Mucosa of stomach (tissue), 1 donor: ENCODE data around the gene HEYL.

Source experiments
- H3K27me3 ChIP-seq: one replicate; pipeline ENCODE4 v1.7.0; 2013; ENCODE audit warnings: mild to moderate bottlenecking, low read length; ENCODE audit not compliant: control insufficient read depth, insufficient read depth
- H3K36me3 ChIP-seq: one replicate; pipeline ENCODE4 v1.7.0; 2013; ENCODE audit warnings: low read length; ENCODE audit not compliant: control insufficient read depth, insufficient read depth
- H3K4me1 ChIP-seq: one replicate; pipeline ENCODE4 v1.7.0; 2013; ENCODE audit warnings: mild to moderate bottlenecking, low read length; ENCODE audit not compliant: control insufficient read depth, insufficient read depth
- H3K4me3 ChIP-seq: one replicate; pipeline ENCODE4 v1.7.0; 2013; ENCODE audit warnings: low read length
- H3K9ac ChIP-seq: one replicate; pipeline ENCODE4 v1.7.0; 2013; ENCODE audit warnings: mild to moderate bottlenecking, low read length, moderate library complexity
- H3K9me3 ChIP-seq: one replicate; pipeline ENCODE4 v1.7.0; 2013; ENCODE audit warnings: mild to moderate bottlenecking, low read length, moderate library complexity; ENCODE audit not compliant: control insufficient read depth
- donor health status: Pancreatic carcinoma.

HEYL gene

DNA sequence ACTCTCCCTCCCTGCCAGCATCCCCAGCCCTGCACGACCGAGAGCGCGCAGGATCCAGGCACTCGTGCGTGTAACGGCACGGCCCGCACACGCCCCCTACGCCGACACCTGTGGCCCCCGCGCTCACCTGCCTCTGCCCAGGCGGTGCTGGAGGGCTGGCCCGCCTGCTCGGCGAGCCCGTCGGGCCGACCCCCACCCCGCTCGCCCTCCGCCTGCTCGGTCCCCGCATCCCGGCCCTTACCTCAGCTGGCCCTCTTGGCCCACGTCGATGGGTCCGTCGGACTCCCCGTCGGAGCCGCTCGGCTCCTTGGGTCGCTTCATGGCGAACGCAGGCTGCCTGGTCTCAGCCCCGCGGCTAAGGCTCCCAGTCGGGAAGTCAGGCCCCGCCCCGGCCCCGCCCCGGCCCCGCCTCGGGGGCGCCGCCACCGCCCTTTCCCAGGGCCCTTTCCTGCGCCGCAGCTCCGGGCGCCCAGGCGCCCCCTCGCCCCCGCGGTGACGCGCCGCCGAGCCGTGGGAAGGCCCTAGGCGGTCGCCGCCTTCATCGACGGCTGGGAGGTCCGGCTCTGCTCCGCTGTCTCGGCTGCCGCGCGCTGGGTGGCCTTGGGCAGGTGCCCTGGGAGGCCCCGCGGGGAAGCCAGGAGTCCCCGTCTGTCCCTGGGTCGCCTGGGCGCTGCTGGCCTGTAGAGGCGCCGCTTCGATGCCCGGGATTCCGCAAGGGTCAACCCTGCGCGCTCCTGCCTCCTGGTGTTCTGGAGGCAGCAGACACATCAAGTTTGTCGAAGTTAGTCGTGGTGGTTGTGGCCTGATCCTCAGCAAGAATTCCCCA, at the start of gene HEYL:
Gene HEYL (minus strand): TSS at position 339 of the 826 bp plus-strand sequence. CDS start 18 bp downstream, at position 321.
- H3K9me3 ChIP-seq, result no peaks in the 10 kb centered on the region
- peaks cover 39% of the 10 kb centered on the region for H3K27me3 ChIP-seq
- no peaks in the 10 kb centered on the region for H3K36me3 ChIP-seq
- H3K9ac ChIP-seq, result no peak within 1 kb of the TSS
- no peaks in the 10 kb centered on the region for H3K4me1 ChIP-seq
- no peak within 1 kb of the TSS for H3K4me3 ChIP-seq

DNA sequence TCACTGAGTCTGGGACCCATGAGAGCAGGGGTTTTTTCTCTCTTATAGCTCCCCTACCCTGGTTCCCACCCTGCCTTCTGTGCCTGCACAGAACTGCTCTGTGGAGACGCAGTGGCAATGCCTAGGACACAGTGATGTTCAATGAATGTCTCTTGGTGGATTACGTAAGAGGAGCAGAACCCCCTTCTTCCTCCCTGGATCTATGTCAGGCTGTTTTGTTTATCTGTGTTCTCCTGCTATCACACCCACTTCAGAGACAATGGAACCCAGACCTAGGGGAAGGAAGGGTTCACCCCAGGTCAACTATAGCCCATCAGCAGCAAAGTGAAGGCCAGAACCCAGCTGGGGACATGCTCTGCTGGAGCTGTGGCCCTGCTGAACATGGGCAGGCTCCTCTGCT, 49.8 kb upstream of the HEYL start:
- no peak overlapping the region for H3K4me3 ChIP-seq
- H3K9me3 ChIP-seq, result no peaks in the 10 kb centered on the region
- peaks cover 77% of the 10 kb centered on the region for H3K27me3 ChIP-seq
- H3K4me1 ChIP-seq, result peaks cover 16% of the 10 kb centered on the region
- no peaks in the 10 kb centered on the region for H3K36me3 ChIP-seq
- no peak overlapping the region for H3K9ac ChIP-seq

DNA sequence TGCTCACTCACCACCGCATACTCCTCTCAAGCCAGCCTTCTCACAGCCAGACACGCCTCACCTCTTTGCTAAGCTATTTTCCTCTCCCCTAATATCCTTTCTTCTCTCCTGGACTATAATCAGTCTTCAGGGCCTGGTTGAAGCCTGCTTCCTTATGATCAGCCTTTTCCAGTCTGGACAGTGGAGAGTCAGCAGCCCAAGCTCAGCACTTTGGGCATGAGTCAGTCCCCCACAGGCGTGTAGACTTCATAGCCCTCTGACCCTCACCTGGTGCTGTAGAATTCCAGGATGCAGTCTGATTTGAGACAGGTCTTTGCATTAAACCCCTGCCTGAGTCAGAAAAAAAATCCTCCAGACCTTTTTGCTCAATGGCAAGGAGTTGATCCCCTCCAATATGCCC, 49.3 kb upstream of the HEYL start:
- H3K27me3 ChIP-seq, result peaks cover 80% of the 10 kb centered on the region
- no peak overlapping the region for H3K4me3 ChIP-seq
- no peak overlapping the region for H3K9ac ChIP-seq
- H3K36me3 ChIP-seq, result no peaks in the 10 kb centered on the region
- H3K4me1 ChIP-seq, result peaks cover 16% of the 10 kb centered on the region
- no peaks in the 10 kb centered on the region for H3K9me3 ChIP-seq

DNA sequence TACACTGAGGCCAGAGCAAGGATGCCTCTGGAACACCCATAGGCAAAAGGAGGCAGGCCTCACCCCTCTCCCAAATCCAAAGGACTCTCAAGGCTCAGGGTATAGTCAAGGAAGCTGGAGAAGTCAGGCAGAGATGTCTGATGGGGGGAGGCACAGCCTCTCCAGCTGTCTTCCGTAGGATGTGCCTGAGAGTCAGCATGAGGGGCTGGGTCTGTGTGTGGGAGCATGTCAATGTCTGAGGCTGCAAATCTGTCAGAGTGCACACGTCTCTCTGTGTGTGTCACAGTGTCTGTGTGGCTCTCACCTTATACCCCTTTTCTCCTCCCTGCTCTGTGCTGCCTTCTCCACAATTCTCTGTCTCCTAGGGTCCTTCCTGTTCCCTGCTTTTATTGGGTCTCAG, 47.8 kb upstream of the HEYL start:
- Histone ChIP-seq H3K9me3 (no peaks in the 10 kb centered on the region), H3K36me3 (no peaks in the 10 kb centered on the region), H3K4me3 (no peak overlapping the region), H3K4me1 (peaks cover 16% of the 10 kb centered on the region), H3K27me3 (peaks cover 78% of the 10 kb centered on the region), H3K9ac (no peak overlapping the region)

DNA sequence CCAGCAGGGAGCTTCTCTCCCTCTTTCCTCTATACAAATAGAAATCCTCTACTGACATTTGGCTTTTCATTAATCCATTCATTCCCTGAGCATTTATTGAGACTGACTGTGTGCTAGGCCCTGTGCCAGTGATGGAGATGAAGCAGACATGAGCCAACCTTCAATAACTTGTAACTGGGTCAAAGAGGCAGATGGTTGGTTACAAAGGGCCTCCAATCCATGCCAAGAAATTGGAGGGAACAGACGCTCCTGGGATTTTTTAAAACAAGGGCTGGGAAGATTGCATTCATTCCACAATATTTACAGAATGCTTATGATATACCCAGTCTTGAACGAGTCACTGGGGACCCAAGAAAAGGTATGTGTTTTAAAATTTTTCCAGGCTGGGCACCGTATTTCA, 45.6 kb upstream of the HEYL start:
- no peaks in the 10 kb centered on the region for H3K9me3 ChIP-seq
- no peaks in the 10 kb centered on the region for H3K4me1 ChIP-seq
- peaks cover 74% of the 10 kb centered on the region for H3K27me3 ChIP-seq
- no peak overlapping the region for H3K4me3 ChIP-seq
- H3K36me3 ChIP-seq, result no peaks in the 10 kb centered on the region
- no peak overlapping the region for H3K9ac ChIP-seq

DNA sequence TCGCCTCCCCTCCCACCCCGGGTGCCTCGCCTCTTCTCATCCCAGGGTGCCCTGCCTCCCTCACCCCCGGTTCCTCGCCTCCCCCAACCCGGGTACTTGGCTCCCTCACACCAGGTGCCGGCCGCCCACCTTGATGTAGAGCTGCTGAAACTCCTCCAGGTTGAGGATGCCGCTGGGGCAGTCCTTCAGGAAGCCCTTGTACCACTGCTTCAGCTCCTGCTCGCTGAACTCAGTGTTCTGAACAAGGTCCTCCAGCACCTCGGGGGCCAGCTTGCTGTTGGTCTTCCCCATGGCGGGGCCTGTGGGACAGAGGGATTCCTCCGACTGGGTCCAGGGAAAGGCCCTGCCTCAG, 44.8 kb upstream of the HEYL start:
- Histone ChIP-seq H3K27me3 (peaks cover 71% of the 10 kb centered on the region), H3K9me3 (no peaks in the 10 kb centered on the region), H3K4me3 (no peak overlapping the region), H3K9ac (no peak overlapping the region), H3K4me1 (no peaks in the 10 kb centered on the region), H3K36me3 (no peaks in the 10 kb centered on the region)

DNA sequence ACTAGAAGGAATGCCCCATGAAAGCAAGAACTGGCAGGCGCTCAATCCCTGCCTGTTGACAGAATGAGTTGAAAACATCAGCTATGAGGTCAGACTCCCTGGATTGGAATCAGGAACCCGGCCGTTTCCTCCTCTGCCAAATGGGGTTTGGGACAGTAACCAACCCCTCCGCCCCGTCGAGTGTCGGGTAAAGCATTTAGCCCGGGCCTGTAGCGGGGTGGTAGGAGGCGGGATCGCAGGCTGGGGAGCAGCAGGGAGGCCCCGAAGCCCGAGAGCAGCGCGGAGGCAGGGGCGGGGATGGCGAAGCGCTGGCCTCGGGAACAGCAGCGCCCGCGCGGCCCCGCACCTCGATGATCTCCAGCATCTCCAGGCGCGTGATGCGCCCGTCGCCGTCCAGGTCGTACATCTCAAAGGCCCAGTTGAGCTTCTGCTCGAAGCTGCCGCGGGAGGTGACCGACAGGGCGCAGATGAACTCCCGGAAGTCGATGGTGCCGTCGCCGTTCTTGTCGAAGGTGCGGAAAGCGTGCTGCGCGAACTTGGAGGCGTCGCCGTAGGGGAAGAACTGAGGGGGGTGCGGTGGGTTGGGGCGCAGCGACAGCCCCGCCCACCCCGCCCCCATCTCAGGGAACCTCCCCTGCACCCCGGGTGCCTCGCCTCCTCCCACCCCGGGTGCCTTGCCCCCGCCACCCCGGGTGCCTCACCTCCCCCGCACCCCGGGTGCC, 44.3 kb upstream of the HEYL start:
- Histone ChIP-seq H3K9ac (no peak overlapping the region), H3K4me3 (no peak overlapping the region), H3K27me3 (peaks cover 66% of the 10 kb centered on the region)

DNA sequence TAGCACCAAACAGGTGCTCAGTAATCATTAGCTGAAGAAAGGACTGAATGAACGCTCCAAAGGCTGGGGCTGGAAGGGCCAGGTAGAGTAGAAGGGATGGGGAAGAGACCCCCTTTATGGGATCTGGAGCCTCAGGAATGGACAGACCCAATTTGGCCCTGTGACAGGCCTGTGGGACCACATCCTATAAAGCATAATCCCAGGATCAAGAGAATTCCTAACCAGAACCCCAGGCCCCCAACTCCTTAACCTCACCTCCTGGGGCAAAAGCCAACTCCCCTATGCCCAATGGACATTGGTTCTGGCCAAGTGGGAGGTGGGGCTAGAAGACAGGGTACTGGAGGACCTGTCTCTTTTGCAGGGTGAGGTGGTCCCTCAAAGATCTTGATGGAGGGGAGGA, 42.6 kb upstream of the HEYL start:
- no peaks in the 10 kb centered on the region for H3K9me3 ChIP-seq
- no peak overlapping the region for H3K9ac ChIP-seq
- no peak overlapping the region for H3K4me3 ChIP-seq
- H3K4me1 ChIP-seq, result no peaks in the 10 kb centered on the region
- H3K36me3 ChIP-seq, result no peaks in the 10 kb centered on the region
- peaks cover 55% of the 10 kb centered on the region for H3K27me3 ChIP-seq

More for the DNA sequence above, 44.3 kb upstream of the HEYL start:
- no peaks in the 10 kb centered on the region for H3K36me3 ChIP-seq
- no peaks in the 10 kb centered on the region for H3K4me1 ChIP-seq
- H3K9me3 ChIP-seq, result no peaks in the 10 kb centered on the region

DNA sequence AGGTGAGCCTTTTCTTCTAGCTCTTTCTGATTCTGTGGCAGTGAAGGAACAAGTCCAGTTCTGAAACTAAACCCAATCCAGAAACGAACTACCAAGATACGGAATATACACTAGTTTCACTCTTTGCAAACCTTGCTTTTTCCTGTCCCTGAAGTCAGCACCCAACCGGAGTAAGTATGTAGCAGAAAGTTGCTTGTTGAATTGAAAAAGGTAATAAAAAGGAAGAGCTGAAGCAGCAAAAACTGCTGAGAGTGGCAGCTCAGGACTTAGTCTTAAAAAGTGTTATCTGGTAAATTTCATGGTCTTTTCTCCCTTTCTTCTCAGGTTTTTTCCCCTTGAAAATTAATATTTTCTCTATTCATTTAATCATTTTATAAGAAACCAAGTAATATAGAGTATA, 41.9 kb upstream of the HEYL start:
- Histone ChIP-seq H3K9me3 (no peaks in the 10 kb centered on the region), H3K4me3 (no peak overlapping the region), H3K9ac (no peak overlapping the region), H3K27me3 (peaks cover 48% of the 10 kb centered on the region), H3K36me3 (no peaks in the 10 kb centered on the region), H3K4me1 (no peaks in the 10 kb centered on the region)

DNA sequence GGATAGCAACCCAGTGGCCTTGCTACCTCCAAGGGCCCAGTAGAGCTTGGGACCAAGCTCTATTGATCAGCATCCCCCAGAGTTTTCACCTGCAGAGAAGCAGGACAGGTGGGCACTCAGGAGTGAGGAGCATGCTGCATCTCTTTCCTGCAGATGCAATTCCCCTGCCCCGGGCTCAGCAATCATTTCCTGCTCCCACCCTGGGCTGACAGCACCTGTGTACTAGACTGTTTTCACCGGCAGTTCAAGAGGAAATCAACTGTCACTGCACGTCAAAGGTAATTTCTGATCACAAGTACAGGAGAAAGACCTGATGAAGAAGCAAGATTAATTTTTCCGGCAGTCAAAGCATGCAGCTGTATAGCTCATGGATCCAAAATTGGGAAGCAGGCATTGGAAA, 41.3 kb upstream of the HEYL start:
- Histone ChIP-seq H3K36me3 (no peaks in the 10 kb centered on the region), H3K4me1 (no peaks in the 10 kb centered on the region), H3K9me3 (no peaks in the 10 kb centered on the region), H3K27me3 (peaks cover 47% of the 10 kb centered on the region), H3K4me3 (no peak overlapping the region), H3K9ac (no peak overlapping the region)

DNA sequence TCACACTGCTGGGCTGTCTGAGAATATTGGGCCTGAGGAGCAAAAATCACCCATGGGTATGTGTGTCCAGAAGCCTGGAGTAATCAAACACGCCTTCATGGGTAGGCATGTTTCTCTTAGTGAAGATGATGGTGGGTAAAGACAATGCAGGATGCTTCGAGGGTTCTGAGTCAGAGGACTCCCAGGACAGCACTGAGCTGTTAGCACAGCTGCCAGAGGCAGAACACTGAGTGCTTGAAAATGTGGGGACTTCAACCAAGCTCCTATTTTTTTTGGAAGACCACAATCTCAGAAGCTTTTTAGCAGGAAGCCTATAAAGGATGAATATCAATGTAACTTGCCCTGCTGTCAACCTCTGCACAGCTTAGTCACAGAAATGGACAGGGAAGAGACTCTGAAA, 40.4 kb upstream of the HEYL start:
- no peaks in the 10 kb centered on the region for H3K4me1 ChIP-seq
- no peak overlapping the region for H3K9ac ChIP-seq
- H3K27me3 ChIP-seq, result peaks cover 42% of the 10 kb centered on the region
- H3K4me3 ChIP-seq, result no peak overlapping the region
- H3K36me3 ChIP-seq, result no peaks in the 10 kb centered on the region
- no peaks in the 10 kb centered on the region for H3K9me3 ChIP-seq

DNA sequence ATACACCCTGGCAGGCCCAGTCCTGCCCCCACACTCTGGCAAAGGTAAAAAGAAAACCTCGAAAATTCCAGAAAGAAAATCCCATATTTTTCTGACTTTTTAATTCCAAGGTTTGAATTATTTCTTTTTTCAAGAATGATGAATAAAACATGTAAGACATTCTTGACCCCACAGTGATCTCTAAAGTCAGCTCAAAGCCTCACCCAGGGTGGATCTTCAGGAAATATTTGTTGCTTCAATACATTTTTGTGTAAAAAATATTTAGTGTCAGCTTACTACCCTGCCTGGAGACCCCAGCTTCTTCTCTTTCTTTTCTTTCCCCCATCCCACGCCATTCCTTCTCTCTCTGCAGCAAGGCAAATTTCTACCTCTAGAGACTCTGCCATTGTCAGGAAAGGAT, 39.4 kb upstream of the HEYL start:
- no peaks in the 10 kb centered on the region for H3K36me3 ChIP-seq
- H3K4me3 ChIP-seq, result no peak overlapping the region
- H3K27me3 ChIP-seq, result peaks cover 35% of the 10 kb centered on the region
- no peaks in the 10 kb centered on the region for H3K4me1 ChIP-seq
- H3K9ac ChIP-seq, result no peak overlapping the region
- H3K9me3 ChIP-seq, result no peaks in the 10 kb centered on the region
